GM15510 (cell line): ENCODE data around the gene TXNDC11.

ENCODE experiments used
- POLR2A ChIP-seq: IDR thresholded peaks from 3 replicates; pipeline ENCODE4 v1.6.1; 2011; ENCODE audit warnings: borderline replicate concordance; ENCODE audit not compliant: insufficient read length; ENCODE audit errors: extremely low read depth

The TXNDC11 gene

DNA sequence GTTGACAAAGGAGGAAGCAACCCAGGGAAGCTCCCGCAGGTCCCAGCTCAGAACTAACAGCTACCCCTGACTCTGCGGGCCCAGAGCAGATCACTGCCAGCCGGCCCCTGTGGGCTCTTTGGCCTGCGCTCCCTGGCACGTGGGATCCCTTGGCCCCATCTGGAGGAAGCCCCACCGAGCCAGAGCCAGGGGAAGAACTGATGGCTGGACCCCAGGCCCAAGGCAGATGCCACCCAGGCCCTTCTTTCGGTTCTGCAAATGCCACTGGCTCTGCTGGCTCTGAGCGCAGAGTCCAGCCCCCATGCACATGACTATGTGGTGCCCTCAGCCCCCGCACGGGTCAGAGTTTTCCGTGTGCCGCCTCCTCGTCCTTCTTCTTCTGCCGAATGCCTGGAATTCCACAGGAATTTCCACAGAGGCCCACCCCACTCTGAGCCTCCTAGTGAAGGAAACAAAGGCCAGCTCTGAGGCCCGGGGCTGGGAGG is 110.2 kb downstream of the TXNDC11 start:
- TF ChIP-seq POLR2A: no peak

DNA sequence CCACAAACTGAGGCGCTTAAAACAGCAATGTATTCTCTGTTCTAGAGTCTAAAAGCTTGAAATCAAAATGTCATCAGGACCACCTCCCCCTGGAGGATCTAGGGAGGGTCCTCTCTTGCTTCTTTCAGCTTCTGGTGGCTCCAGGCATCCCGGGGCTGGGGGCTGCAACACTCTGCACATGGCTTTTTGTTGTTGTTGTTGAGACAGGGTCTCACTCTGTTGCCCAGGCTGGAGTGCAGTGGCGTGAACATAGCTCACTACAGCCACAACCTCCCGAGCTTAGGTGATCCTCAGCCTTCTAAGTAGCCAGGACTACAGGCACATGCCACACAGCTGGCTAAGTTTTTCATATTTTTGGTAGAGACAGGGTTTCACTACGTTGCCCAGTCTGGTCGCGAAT is 111.4 kb downstream of the TXNDC11 start:
- TF ChIP-seq POLR2A: no peak

GRCh38 chr16:11630768-11631056 is 111.9 kb downstream of the TXNDC11 start:
- no peak for TF ChIP-seq POLR2A

DNA sequence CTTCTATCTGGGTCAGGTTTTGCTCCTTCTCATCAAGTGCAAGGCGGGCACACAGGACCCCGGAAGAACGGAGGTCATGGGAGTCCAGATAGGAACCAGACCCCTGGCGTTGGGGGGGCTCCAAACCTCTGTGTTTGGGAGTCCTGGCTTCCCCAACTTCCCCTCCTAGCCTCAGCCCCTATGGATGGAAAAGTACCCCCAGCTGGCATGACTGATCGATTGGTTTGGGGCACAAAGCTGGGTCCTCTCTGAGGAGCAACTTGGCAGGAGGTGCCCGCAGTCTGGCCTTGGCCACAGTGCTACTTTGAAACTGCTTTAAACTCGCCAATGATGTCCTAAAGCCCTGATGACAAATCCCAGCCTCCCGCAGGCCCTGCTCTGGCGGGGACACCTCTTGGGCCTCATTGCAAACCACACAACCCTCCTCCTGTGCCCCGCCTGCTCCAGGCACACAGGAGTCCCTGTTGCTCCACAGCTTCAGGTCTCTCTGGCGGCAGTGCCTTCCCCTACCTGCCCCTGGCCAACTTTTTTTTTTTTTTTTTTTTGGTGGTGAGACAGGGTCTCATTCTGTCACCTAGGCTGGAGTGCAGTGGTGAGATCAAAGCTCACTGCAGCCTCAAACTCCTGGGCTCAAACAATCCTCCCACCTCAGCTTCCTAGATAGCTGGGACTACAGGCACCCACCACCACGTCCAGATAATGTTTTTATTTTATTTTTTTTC is 112.5 kb downstream of the TXNDC11 start:
- no peak for TF ChIP-seq POLR2A
